OCI-LY7 (cell line): ENCODE data around the gene CACNA1D. TPM values are rescaled to one million over a fixed set of nuclear protein-coding genes. Genes with fewer than 3 reads are reported as not detected.

Experiments used
- BruUV-seq: library from RNA; stranded (reverse); fragments of 400-500 nt; replicated peaks from 2 replicates; lab custom pipeline; 2021; lab: Mats Ljungman, UMichigan
- CTCF ChIA-PET: fragments of 300-600 bp; sonication (Branson Sonifier 250); formaldehyde crosslinking; loops from one replicate; lab custom pipeline; 2022; ENCODE audit warnings: antibody characterized with exemption; ENCODE audit not compliant: unreplicated experiment; lab: Charles Lee
- POLR2A ChIA-PET: fragments of 300-600 bp; sonication (Branson Sonifier 250); formaldehyde crosslinking; loops from one replicate; lab custom pipeline; 2022; ENCODE audit warnings: antibody characterized with exemption; lab: Charles Lee
- DNase-seq: peaks from one replicate; pipeline ENCODE4 v3.0.0-alpha.2; 2015; ENCODE audit warnings: low spot score
- H2AFZ ChIP-seq: fragments of 200-600 bp; sonication (generic), shearing (Covaris generic); 2 replicates; pipeline ENCODE4 v1.6.1; 2014; ENCODE audit warnings: mild to moderate bottlenecking, antibody characterized with exemption, low read length, moderate library complexity
- H3K27ac ChIP-seq: fragments of 200-600 bp; sonication (generic); 2 replicates; pipeline ENCODE4 v1.5.1; 2014; ENCODE audit warnings: mixed run types, low read depth, mild to moderate bottlenecking, moderate library complexity, low read length, inconsistent platforms; ENCODE audit not compliant: poor library complexity, severe bottlenecking
- H3K36me3 ChIP-seq: fragments of 200-600 bp; sonication (generic); 2 replicates; pipeline ENCODE4 v1.6.1; 2014; ENCODE audit warnings: mild to moderate bottlenecking, antibody characterized with exemption, low read length, moderate library complexity, mixed read lengths; ENCODE audit not compliant: insufficient read depth
- H3K4me1 ChIP-seq: fragments of 200-600 bp; sonication (generic); 2 replicates; pipeline ENCODE4 v1.5.1; 2014; ENCODE audit warnings: mild to moderate bottlenecking, low read length; ENCODE audit not compliant: insufficient read depth, poor library complexity, severe bottlenecking
- H3K4me2 ChIP-seq: fragments of 200-600 bp; sonication (generic); 2 replicates; pipeline ENCODE4 v1.6.1; 2014; ENCODE audit warnings: mild to moderate bottlenecking, low read length
- H3K4me3 ChIP-seq: fragments of 200-600 bp; sonication (generic); 2 replicates; pipeline ENCODE4 v1.5.1; 2014; ENCODE audit warnings: mild to moderate bottlenecking, low read depth, low read length; ENCODE audit not compliant: poor library complexity, severe bottlenecking
- H3K79me2 ChIP-seq: fragments of 200-600 bp; sonication (generic); 2 replicates; pipeline ENCODE4 v1.6.1; 2016; ENCODE audit warnings: low read depth, mild to moderate bottlenecking, low read length, moderate library complexity, mixed read lengths; ENCODE audit not compliant: insufficient read depth
- H3K9me2 ChIP-seq: fragments of 200-600 bp; sonication (generic); 2 replicates; pipeline ENCODE4 v1.6.1; 2016; ENCODE audit warnings: mild to moderate bottlenecking, low read length, mixed read lengths; ENCODE audit not compliant: insufficient read depth
- H3K9me3 ChIP-seq: fragments of 200-600 bp; sonication (generic); 2 replicates; pipeline ENCODE4 v1.6.1; 2014; ENCODE audit warnings: mild to moderate bottlenecking, mixed run types, low read length, mixed read lengths
- H4K20me1 ChIP-seq: fragments of 200-600 bp; sonication (generic); 2 replicates; pipeline ENCODE4 v1.6.1; 2014; ENCODE audit warnings: mild to moderate bottlenecking, antibody characterized with exemption, low read length, moderate library complexity, mixed read lengths; ENCODE audit not compliant: insufficient read depth
- EZH2phosphoT487 ChIP-seq: fragments of 200-600 bp; sonication (generic); IDR thresholded peaks from 2 replicates; pipeline ENCODE4 v1.6.1; 2018; ENCODE audit warnings: low read depth, borderline replicate concordance, mild to moderate bottlenecking, mixed run types, antibody characterized with exemption, low read length, moderate library complexity, mixed read lengths
- intact Hi-C: fragments of 100-400 bp; cut with micrococcal nuclease; formaldehyde crosslinking; loops from one replicate; pipeline ENCODE4 v1.10.0; 2022; ENCODE audit not compliant: unreplicated experiment
- total RNA-seq, 2 experiments: library from RNA; depleted of rRNA in 1 of 2; stranded (reverse); fragments of >200 nt in 1 of 2; shearing (Covaris generic) in 1 of 2; gene quantifications; 2 replicates each; pipeline ENCODE4 v1.2.3, GENCODE V29; 2014 to 2022
- TF ChIP-seq, protein P1 (sequence below): fragments of 200-600 bp; sonication (generic); conservative IDR thresholded peaks from 2 replicates; pipeline ENCODE4 v1.5.1; 2014; ENCODE audit warnings: mild to moderate bottlenecking, antibody characterized with exemption, low read length, moderate library complexity, mixed read lengths

The CACNA1D gene
- total RNA-seq, 2 experiments from 2014 or later: 0.42 TPM; not detected in 1

DNA sequence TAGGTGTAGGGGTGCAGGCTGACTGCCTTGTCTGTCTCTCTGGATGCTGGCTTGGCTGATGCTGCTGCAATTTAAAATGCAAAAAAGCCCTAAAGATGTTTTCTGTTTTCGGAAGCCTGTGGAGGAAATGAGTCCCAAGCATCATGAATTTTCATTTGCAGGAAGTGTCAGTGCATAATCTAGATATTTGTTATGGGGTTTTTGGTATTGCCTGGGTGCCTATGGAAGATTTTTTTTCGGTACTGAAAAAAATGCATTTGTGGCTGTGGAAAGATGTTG, 1.9 kb downstream of the CACNA1D start:
- TF ChIP-seq, protein P1, sequence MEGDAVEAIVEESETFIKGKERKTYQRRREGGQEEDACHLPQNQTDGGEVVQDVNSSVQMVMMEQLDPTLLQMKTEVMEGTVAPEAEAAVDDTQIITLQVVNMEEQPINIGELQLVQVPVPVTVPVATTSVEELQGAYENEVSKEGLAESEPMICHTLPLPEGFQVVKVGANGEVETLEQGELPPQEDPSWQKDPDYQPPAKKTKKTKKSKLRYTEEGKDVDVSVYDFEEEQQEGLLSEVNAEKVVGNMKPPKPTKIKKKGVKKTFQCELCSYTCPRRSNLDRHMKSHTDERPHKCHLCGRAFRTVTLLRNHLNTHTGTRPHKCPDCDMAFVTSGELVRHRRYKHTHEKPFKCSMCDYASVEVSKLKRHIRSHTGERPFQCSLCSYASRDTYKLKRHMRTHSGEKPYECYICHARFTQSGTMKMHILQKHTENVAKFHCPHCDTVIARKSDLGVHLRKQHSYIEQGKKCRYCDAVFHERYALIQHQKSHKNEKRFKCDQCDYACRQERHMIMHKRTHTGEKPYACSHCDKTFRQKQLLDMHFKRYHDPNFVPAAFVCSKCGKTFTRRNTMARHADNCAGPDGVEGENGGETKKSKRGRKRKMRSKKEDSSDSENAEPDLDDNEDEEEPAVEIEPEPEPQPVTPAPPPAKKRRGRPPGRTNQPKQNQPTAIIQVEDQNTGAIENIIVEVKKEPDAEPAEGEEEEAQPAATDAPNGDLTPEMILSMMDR: no peak
- TF ChIP-seq EZH2phosphoT487: no peak
- ChIA-PET POLR2A (no interaction called here), CTCF (no interaction called here)
- intact Hi-C loops: no loop called here
- Histone ChIP-seq H3K9me3 (no peaks in the 10 kb centered on the region), H2AFZ (no peak overlapping the region), H3K9me2 (no peaks in the 10 kb centered on the region), H3K4me1 (no peaks in the 10 kb centered on the region), H3K27ac (no peak overlapping the region), H3K4me2 (no peak overlapping the region), H3K4me3 (no peak overlapping the region), H4K20me1 (no peaks in the 10 kb centered on the region), H3K79me2 (no peaks in the 10 kb centered on the region), H3K36me3 (no peaks in the 10 kb centered on the region)
- no TSS peak for BruUV-seq
- DNase-seq: no peak

DNA sequence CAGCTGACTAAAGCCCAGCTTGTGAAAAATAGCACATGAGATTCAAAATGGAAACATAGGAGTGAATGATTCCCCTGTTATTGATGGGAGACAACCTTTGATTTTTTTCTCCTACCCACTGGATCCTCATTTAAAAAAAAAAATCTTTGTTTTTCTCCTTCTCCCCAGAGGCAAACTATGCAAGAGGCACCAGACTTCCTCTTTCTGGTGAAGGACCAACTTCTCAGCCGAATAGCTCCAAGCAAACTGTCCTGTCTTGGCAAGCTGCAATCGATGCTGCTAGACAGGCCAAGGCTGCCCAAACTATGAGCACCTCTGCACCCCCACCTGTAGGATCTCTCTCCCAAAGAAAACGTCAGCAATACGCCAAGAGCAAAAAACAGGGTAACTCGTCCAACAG, 2.6 kb downstream of the CACNA1D start:
- Histone ChIP-seq H3K9me2 (no peaks in the 10 kb centered on the region), H3K4me1 (no peaks in the 10 kb centered on the region), H3K9me3 (no peaks in the 10 kb centered on the region), H3K36me3 (no peaks in the 10 kb centered on the region), H3K4me3 (no peak overlapping the region), H3K4me2 (no peak overlapping the region), H4K20me1 (no peaks in the 10 kb centered on the region), H3K27ac (no peak overlapping the region), H2AFZ (no peak overlapping the region), H3K79me2 (no peaks in the 10 kb centered on the region)
- ChIA-PET CTCF (no interaction called here), POLR2A (no interaction called here)
- DNase-seq: no peak
- intact Hi-C loops: no loop called here
- TF ChIP-seq, protein P1: no peak
- TF ChIP-seq EZH2phosphoT487: no peak
- no TSS peak for BruUV-seq

DNA sequence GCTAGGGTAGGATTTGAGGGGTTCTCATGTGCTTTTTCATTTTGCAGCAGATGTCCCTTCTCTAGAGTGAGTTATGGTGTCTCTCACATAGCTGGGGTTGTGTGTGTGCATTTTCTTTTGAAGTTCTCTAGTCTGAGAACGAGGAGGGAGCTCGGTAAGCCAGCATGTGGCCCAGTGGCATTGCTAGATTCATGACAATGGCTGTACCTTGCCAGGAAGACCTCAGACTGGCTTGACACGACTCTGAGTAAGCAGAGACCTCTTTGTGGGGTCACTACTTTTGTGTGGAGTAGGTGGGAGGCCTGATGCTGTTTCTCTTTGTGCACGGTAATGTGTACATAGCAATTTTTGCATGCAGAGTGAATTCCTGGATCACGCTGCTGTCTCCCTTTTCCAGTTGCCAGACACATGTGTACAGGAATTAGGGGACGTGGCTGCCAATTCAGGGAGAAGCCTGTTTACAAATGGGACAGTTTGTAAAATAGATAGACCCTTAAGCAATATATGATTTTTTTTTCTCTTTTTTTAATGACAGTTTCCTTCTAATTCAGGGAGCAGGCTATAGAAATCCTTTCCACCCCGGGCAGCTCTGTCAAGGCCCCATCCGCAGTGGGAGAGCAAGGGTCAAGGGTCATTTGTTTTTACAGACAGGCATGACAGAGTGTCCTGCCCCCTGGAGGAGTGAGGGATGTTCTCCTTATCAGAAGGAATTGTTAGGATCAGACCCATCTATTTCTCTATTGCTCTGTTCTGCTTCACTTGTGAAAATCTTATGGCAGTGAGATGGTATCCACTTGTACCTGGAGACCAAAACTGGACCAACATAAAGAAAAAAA, 4.6 kb downstream of the CACNA1D start:
- BruUV-seq: no TSS peak
- Histone ChIP-seq H3K27ac (no peak overlapping the region), H3K36me3 (no peaks in the 10 kb centered on the region), H3K4me1 (no peaks in the 10 kb centered on the region), H3K9me3 (no peaks in the 10 kb centered on the region), H3K79me2 (no peaks in the 10 kb centered on the region), H3K4me2 (no peak overlapping the region), H3K9me2 (no peaks in the 10 kb centered on the region), H3K4me3 (no peak overlapping the region), H2AFZ (no peak overlapping the region), H4K20me1 (no peaks in the 10 kb centered on the region)
- ChIA-PET POLR2A (no interaction called here), CTCF (no interaction called here)
- intact Hi-C loops: no loop called here
- DNase-seq: no peak
- TF ChIP-seq, protein P1: no peak
- TF ChIP-seq EZH2phosphoT487: no peak
